ENCODE data around the gene CD55.

Gene CD55

DNA sequence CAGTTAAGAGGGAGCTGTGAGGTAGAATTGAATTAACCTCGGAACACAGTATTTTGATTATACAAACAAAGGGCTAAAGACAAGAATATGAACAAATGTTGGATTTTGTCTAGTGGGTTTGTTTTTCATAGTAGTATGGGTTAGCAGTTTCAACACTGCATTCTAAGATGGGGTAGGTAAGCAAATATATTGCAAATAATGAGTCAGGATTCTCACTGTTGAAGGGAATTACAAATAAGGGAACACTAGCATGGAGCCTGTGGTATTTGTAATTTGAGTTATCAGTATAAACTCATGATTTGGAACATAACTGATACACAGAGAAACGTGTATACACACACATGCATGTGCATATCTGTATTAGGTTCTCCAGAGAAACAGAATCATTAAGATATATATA lies 44.5 kb downstream of the CD55 start:
- ChIA-PET POLR2A (no interaction called here), CTCF (interaction anchor here (0.9 to 1.2 kb wide), 2 partner anchors 10 to 39 kb away, joined by 3 read pairs; no protein-coding TSS in a partner anchor)
- TF ChIP-seq CTCF (IDR thresholded peaks at IDR 0.05; ENCODE audit: insufficient read depth, low read length, missing control alignments) = no peak
- no peak overlapping the region for H3K4me3 ChIP-seq (ENCODE audit: low read depth, low read length)
- DNase-seq (ENCODE audit: low read depth, low spot score) = no peak

GRCh38 chr1:207388721-207389120 lies 67.2 kb downstream of the CD55 start:
- ChIA-PET CTCF (no interaction called here), POLR2A (no interaction called here)
- H3K4me3 ChIP-seq (ENCODE audit: low read depth, low read length) = no peak overlapping the region
- no peak for DNase-seq (ENCODE audit: low read depth, low spot score)
- no peak for TF ChIP-seq CTCF (IDR thresholded peaks at IDR 0.05; ENCODE audit: insufficient read depth, low read length, missing control alignments)

GRCh38 chr1:207389728-207390464 lies 68.4 kb downstream of the CD55 start:
- POLR2A ChIA-PET = no interaction called here
- no peak for TF ChIP-seq CTCF (IDR thresholded peaks at IDR 0.05; ENCODE audit: insufficient read depth, low read length, missing control alignments)
- H3K4me3 ChIP-seq (ENCODE audit: low read depth, low read length) = no peak overlapping the region
- DNase-seq (ENCODE audit: low read depth, low spot score) = no peak
- CTCF ChIA-PET = no interaction called here

- no peak overlapping the region for H3K4me3 ChIP-seq (ENCODE audit: low read depth, low read length)
- DNase-seq (ENCODE audit: low read depth, low spot score) = peak; percentile 84
- TF ChIP-seq CTCF (IDR thresholded peaks at IDR 0.05; ENCODE audit: insufficient read depth, low read length, missing control alignments) = no peak
- ChIA-PET POLR2A (interaction anchor here (1.3 kb wide), 1 partner anchor 73 kb away, joined by 3 read pairs; no protein-coding TSS in a partner anchor), CTCF (interaction anchor here (1.4 to 4.2 kb wide), 3 partner anchors 11 to 134 kb away, joined by 3 to 16 read pairs (median 6); no protein-coding TSS in a partner anchor)
These were observed 72.1 kb downstream of the CD55 start for GRCh38 chr1:207393610-207394009.

GRCh38 chr1:207396168-207396746 lies 74.8 kb downstream of the CD55 start:
- TF ChIP-seq CTCF (IDR thresholded peaks at IDR 0.05; ENCODE audit: insufficient read depth, low read length, missing control alignments) = no peak
- ChIA-PET POLR2A (no interaction called here), CTCF (interaction anchor here (1.2 to 2.0 kb wide), 2 partner anchors 10 to 312 kb away, joined by 5 to 12 read pairs; no protein-coding TSS in a partner anchor)
- no peak overlapping the region for H3K4me3 ChIP-seq (ENCODE audit: low read depth, low read length)
- DNase-seq (ENCODE audit: low read depth, low spot score) = no peak

DNA sequence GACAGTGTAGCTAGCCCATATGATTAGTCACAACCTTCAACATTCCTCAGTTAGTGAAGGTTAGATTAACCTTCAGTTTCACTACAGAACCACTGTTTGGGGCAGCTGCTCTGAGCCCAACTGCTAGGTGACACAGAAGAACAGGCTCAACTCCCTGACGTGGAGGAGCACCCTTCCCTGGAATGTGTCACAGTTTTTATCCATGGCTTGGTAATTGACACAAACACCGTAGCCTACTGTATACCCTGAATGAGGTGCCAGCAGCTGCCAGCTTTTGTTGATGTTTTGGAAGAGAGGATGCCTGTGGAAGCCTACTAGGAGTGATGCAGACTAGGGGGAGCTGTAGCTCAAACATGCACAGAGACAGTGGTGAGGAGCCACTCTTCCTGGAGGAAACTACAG lies 76.0 kb downstream of the CD55 start:
- no peak overlapping the region for H3K4me3 ChIP-seq (ENCODE audit: low read depth, low read length)
- DNase-seq (ENCODE audit: low read depth, low spot score) = no peak
- ChIA-PET POLR2A (no interaction called here), CTCF (interaction anchor here (2.0 kb wide), 1 partner anchor 8 kb away, joined by 12 read pairs; no protein-coding TSS in a partner anchor)
- TF ChIP-seq CTCF (IDR thresholded peaks at IDR 0.05; ENCODE audit: insufficient read depth, low read length, missing control alignments) = no peak

All from AG04449 (cell line).